Panc1 (cell line): ENCODE measurements around the gene NR1H2. TPM values are rescaled to one million over a fixed set of nuclear protein-coding genes. Genes with fewer than 3 reads are reported as not detected.

Experiments
- ATAC-seq: fragments of 200-7000 bp; cut with Tn5 transposase; 2 replicates; pipeline ENCODE4 v1.9.1; 2020; ENCODE audit warnings: mild to moderate bottlenecking, moderate library complexity
- BruUV-seq: library from RNA; stranded (reverse); fragments of 400-500 nt; replicated peaks from 2 replicates; lab custom pipeline; 2021; lab: Mats Ljungman, UMichigan
- CTCF ChIA-PET: fragments of 300-600 bp; sonication (Branson Sonifier 250); formaldehyde crosslinking; loops from one replicate; lab custom pipeline; 2022; ENCODE audit warnings: antibody characterized with exemption; lab: Charles Lee
- POLR2A ChIA-PET: fragments of 300-600 bp; sonication (Branson Sonifier 250); formaldehyde crosslinking; loops from one replicate; lab custom pipeline; 2022; ENCODE audit warnings: antibody characterized with exemption; lab: Charles Lee
- DNase-seq: peaks from one replicate; pipeline ENCODE4 v3.0.0-alpha.2; 2010; ENCODE audit warnings: low read depth, low spot score
- H3K27ac ChIP-seq: 2 replicates; pipeline ENCODE4 v1.5.1; 2011; ENCODE audit warnings: mild to moderate bottlenecking, low read length, inconsistent platforms
- H3K27me3 ChIP-seq: fragments of 200-500 bp; sonication (Bioruptor generic); 2 replicates; pipeline ENCODE4 v1.6.0; 2014; ENCODE audit warnings: low read length, inconsistent platforms; ENCODE audit not compliant: control insufficient read depth, insufficient read depth
- H3K36me3 ChIP-seq: fragments of 200-500 bp; sonication (Bioruptor generic); 2 replicates; pipeline ENCODE4 v1.5.1; 2014; ENCODE audit warnings: inconsistent platforms, mild to moderate bottlenecking, low read length, moderate library complexity; ENCODE audit not compliant: control insufficient read depth, insufficient read depth
- H3K4me1 ChIP-seq: 2 replicates; pipeline ENCODE4 v1.5.1; 2011; ENCODE audit warnings: inconsistent platforms, mild to moderate bottlenecking, low read length, moderate library complexity; ENCODE audit not compliant: control insufficient read depth, insufficient read depth
- H3K4me3 ChIP-seq, 2 experiments: 2 replicates each; pipeline ENCODE4 v1.5.1; 2011 to 2012; ENCODE audit warnings: low read depth in 2 of 2, low read length in 2 of 2, mild to moderate bottlenecking in 2 of 2, inconsistent platforms in 1 of 2, moderate library complexity in 1 of 2
- H3K9me3 ChIP-seq: fragments of 200-500 bp; sonication (Bioruptor generic); 2 replicates; pipeline ENCODE4 v1.5.1; 2014; ENCODE audit warnings: low read depth, mild to moderate bottlenecking, inconsistent platforms, low read length, moderate library complexity; ENCODE audit not compliant: control insufficient read depth, insufficient read depth
- POLR2AphosphoS5 ChIP-seq: IDR thresholded peaks from 2 replicates; pipeline ENCODE4 v1.6.1; 2012; ENCODE audit warnings: mild to moderate bottlenecking, low read depth, low read length, moderate library complexity
- SIN3A ChIP-seq: IDR thresholded peaks from 2 replicates; pipeline ENCODE4 v1.6.1; 2012; ENCODE audit warnings: low read depth, mild to moderate bottlenecking, low read length, moderate library complexity, borderline replicate concordance; ENCODE audit not compliant: insufficient read depth
- TCF7L2 ChIP-seq: IDR thresholded peaks from 2 replicates; pipeline ENCODE4 v1.6.1; 2011; ENCODE audit warnings: mild to moderate bottlenecking, low read depth, low read length, inconsistent platforms
- in situ Hi-C: cut with HindIII; loops from 2 replicates; pipeline ENCODE4 v1.10.0; 2016; ENCODE audit warnings: low sequenced_read_pairs, low pct_unique_long_range_greater_than_20kb
- intact Hi-C: fragments of 100-400 bp; cut with micrococcal nuclease; formaldehyde crosslinking; loops from one replicate; pipeline ENCODE4 v1.10.0; 2022; ENCODE audit not compliant: unreplicated experiment
- total RNA-seq: library from RNA; stranded (reverse); gene quantifications from one replicate; pipeline ENCODE4 v1.2.1, GENCODE V29; 2021; ENCODE audit not compliant: unreplicated experiment
- TF ChIP-seq, protein P1 (sequence below): fragments of 450-650 bp; IDR thresholded peaks from 2 replicates; pipeline ENCODE4 v1.5.1; 2017; ENCODE audit warnings: mild to moderate bottlenecking
- TF ChIP-seq, protein P2 (sequence below), 2 experiments: IDR thresholded peaks; 2 replicates each; pipeline ENCODE4 v1.6.1; 2011 to 2012; ENCODE audit warnings: low read depth in 2 of 2, control low read depth in 1 of 2, low read length in 1 of 2, mild to moderate bottlenecking in 1 of 2, moderate library complexity in 1 of 2; ENCODE audit not compliant: insufficient read depth in 1 of 2

Gene NR1H2
- total RNA-seq, 1 experiment from 2014 or later, result 55.8 TPM

DNA sequence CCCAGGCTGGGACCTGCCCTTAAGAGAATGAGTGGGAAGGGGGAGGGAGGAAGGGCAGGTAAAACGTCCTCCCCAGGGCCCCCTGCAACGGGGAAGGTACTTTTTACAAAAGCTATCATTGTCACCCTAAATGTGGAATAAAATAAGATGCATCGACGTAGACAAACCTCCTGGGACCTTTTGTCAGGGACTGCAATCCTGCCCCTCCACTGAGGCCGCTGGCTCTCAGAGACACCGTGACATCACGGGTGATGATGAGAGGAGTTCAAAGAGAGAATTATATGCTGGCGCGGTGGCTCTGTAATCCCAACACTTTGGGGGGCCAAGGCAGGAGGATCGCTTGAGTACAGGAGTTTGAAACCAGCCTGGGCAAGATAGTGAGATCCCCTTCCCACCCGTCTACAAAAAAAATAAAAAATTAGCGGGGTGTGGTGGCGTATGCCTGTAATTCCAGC, 54.7 kb downstream of the NR1H2 start:
- CTCF ChIA-PET, result no interaction called here
- Histone ChIP-seq H3K4me3 (peak overlapping the region; percentile 41 to 64; a peak in 3 of 4 replicates), H3K27me3 (no peaks in the 10 kb centered on the region), H3K9me3 (no peaks in the 10 kb centered on the region), H3K4me1 (no peaks in the 10 kb centered on the region), H3K27ac (no peak overlapping the region), H3K36me3 (no peaks in the 10 kb centered on the region)
- no peak for ATAC-seq
- DNase-seq, result no peak
- intact Hi-C loops, result no loop called here
- BruUV-seq, result no TSS peak
- TF ChIP-seq SIN3A (no peak), TCF7L2 (no peak), POLR2AphosphoS5 (no peak)
- TF ChIP-seq, protein P1, sequence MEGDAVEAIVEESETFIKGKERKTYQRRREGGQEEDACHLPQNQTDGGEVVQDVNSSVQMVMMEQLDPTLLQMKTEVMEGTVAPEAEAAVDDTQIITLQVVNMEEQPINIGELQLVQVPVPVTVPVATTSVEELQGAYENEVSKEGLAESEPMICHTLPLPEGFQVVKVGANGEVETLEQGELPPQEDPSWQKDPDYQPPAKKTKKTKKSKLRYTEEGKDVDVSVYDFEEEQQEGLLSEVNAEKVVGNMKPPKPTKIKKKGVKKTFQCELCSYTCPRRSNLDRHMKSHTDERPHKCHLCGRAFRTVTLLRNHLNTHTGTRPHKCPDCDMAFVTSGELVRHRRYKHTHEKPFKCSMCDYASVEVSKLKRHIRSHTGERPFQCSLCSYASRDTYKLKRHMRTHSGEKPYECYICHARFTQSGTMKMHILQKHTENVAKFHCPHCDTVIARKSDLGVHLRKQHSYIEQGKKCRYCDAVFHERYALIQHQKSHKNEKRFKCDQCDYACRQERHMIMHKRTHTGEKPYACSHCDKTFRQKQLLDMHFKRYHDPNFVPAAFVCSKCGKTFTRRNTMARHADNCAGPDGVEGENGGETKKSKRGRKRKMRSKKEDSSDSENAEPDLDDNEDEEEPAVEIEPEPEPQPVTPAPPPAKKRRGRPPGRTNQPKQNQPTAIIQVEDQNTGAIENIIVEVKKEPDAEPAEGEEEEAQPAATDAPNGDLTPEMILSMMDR, result no peak
- TF ChIP-seq, protein P2, sequence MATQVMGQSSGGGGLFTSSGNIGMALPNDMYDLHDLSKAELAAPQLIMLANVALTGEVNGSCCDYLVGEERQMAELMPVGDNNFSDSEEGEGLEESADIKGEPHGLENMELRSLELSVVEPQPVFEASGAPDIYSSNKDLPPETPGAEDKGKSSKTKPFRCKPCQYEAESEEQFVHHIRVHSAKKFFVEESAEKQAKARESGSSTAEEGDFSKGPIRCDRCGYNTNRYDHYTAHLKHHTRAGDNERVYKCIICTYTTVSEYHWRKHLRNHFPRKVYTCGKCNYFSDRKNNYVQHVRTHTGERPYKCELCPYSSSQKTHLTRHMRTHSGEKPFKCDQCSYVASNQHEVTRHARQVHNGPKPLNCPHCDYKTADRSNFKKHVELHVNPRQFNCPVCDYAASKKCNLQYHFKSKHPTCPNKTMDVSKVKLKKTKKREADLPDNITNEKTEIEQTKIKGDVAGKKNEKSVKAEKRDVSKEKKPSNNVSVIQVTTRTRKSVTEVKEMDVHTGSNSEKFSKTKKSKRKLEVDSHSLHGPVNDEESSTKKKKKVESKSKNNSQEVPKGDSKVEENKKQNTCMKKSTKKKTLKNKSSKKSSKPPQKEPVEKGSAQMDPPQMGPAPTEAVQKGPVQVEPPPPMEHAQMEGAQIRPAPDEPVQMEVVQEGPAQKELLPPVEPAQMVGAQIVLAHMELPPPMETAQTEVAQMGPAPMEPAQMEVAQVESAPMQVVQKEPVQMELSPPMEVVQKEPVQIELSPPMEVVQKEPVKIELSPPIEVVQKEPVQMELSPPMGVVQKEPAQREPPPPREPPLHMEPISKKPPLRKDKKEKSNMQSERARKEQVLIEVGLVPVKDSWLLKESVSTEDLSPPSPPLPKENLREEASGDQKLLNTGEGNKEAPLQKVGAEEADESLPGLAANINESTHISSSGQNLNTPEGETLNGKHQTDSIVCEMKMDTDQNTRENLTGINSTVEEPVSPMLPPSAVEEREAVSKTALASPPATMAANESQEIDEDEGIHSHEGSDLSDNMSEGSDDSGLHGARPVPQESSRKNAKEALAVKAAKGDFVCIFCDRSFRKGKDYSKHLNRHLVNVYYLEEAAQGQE (IDR thresholded peaks at IDR 0.05; ENCODE audit: insufficient read depth in 1 of 2, low read depth in 2 of 2, low read length in 1 of 2), result no peak
- POLR2A ChIA-PET, result interaction anchor here (0.5 kb wide), 1 partner anchor 233 kb away, joined by 4 read pairs; no protein-coding TSS in a partner anchor
- in situ Hi-C loops, result no loop called here

DNA sequence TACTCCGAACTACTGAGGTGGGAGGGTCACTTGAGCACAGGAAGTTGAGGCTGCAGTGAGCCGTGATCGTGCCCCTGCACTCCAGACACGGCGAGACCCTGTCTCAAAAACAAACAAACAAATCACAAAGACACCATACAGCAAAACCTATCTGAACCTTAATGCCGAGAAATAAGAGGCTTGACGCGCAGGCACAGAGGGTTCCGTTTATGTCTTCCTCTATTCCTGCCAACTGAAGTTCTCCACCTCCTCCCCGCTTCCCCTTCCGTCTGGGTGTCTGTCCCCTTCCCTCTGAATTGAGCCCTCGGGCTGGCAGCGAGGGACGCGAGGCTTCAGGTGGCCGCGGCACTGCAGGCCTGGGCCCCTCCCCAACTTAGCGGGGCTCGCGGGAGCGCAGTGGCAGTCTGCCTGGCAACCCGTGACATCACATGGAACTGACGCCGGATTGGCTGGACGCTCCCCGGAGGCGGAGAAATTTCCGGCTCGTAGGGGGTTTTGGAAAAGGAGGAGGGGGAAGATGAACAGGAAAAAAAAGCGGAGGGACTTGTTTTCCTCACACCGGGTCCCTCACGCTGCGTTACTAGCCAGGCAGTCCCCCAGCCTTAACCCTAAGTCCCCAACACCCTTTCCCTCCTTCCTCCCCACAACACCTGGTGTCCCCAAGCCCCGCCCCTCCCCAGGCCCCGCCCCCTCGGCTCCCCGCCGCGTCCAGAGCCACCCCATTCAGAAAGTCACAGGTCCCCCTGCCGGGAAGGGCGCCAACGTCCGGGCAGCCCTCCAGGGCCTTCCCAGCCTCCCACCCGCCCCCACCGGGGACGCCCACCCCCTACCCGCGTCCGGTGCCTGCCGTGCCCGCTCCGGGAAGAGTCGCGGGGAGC, 55.3 kb downstream of the NR1H2 start:
- DNase-seq (no peak), ATAC-seq (peak; percentile 93)
- Histone ChIP-seq H3K36me3 (no peaks in the 10 kb centered on the region), H3K4me1 (no peaks in the 10 kb centered on the region), H3K27ac (no peak overlapping the region), H3K27me3 (no peaks in the 10 kb centered on the region), H3K4me3 (peak overlapping the region; percentile 41 to 64), H3K9me3 (no peaks in the 10 kb centered on the region)
- POLR2A ChIA-PET, result no interaction called here
- in situ Hi-C loops, result no loop called here
- CTCF ChIA-PET, result no interaction called here
- TF ChIP-seq TCF7L2 (no peak), POLR2AphosphoS5 (no peak), SIN3A (no peak)
- TF ChIP-seq, protein P2 (IDR thresholded peaks at IDR 0.05; ENCODE audit: insufficient read depth in 1 of 2, low read depth in 2 of 2, low read length in 1 of 2), result no peak
- TF ChIP-seq, protein P1, result no peak
- BruUV-seq, result no TSS peak
- intact Hi-C loops, result no loop called here
